PC-3 (cell line): ENCODE data around the gene ZNF569.

Experiments used
- EZH2 ChIP-seq: fragments of 300-600 bp; sonication (generic); IDR thresholded peaks from one replicate; pipeline ENCODE4 v1.6.1; 2017; ENCODE audit warnings: antibody characterized with exemption, mild to moderate bottlenecking, low read length; ENCODE audit not compliant: unreplicated experiment
- EZH2phosphoT487 ChIP-seq: fragments of 300-600 bp; sonication (generic); IDR thresholded peaks from 2 replicates; pipeline ENCODE4 v1.6.1; 2018; ENCODE audit warnings: mild to moderate bottlenecking, antibody characterized with exemption, low read length, borderline replicate concordance
- TF ChIP-seq, protein P1 (sequence below): fragments of 300-600 bp; sonication (generic); conservative IDR thresholded peaks from 2 replicates; pipeline ENCODE4 v1.5.1; 2017; ENCODE audit warnings: antibody characterized with exemption, low read depth, mild to moderate bottlenecking, low read length

- TF ChIP-seq, protein P1, sequence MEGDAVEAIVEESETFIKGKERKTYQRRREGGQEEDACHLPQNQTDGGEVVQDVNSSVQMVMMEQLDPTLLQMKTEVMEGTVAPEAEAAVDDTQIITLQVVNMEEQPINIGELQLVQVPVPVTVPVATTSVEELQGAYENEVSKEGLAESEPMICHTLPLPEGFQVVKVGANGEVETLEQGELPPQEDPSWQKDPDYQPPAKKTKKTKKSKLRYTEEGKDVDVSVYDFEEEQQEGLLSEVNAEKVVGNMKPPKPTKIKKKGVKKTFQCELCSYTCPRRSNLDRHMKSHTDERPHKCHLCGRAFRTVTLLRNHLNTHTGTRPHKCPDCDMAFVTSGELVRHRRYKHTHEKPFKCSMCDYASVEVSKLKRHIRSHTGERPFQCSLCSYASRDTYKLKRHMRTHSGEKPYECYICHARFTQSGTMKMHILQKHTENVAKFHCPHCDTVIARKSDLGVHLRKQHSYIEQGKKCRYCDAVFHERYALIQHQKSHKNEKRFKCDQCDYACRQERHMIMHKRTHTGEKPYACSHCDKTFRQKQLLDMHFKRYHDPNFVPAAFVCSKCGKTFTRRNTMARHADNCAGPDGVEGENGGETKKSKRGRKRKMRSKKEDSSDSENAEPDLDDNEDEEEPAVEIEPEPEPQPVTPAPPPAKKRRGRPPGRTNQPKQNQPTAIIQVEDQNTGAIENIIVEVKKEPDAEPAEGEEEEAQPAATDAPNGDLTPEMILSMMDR = no peak
- no peak for TF ChIP-seq EZH2
- no peak for TF ChIP-seq EZH2phosphoT487
These were observed 907 bp downstream of the ZNF569 start for GRCh38 chr19:37466277-37466797.
